Activated CD8-positive, alpha-beta memory T cell treated with anti-CD3 and anti-CD28 coated beads, Interleukin-2, amount 50 U/mL, for 1 hour (primary cell): ENCODE measurements around the gene PDGFRA.
"Not testable (repeated sequence)": the region's sequence is repeated elsewhere in the genome, so short reads cannot be mapped to it uniquely, and the experiment has no call there.

Experiments
- DNase-seq: peaks from one replicate; pipeline ENCODE4 v3.0.0-alpha.2; 2020; ENCODE audit errors: extremely low read depth

PDGFRA gene

GRCh38 chr4:54320826-54321685 is 92.0 kb downstream of the PDGFRA start:
- no peak for DNase-seq

DNA sequence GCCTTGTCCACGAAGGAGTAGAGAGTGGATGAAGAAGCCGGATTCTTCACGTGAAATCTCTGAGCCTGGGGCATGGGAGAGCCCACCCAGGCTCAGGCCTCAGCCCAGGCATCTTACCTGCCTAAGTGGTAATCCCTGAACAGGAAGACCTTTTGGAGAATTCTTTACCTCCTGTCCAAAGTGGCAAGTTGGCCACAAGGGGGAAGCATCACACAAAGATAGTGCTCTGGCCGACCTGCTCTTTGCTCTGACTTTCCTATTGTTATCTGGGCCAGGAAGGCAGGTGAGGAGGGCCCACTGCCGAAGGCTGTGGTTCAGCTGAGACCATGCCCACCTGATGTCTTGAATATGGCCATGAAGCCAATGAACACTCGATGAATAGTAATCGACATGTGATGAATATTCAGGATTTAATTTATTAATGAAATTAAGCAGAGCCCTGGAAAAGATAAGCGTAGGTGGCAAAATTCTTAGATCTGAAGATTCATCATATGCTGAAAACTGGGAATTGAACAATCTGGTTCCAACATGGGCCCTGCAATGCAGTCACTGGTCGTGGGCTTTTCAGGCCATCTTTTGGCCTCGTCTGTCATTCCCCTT is 93.8 kb downstream of the PDGFRA start:
- DNase-seq: no peak

GRCh38 chr4:54330896-54331295 is 101.8 kb downstream of the PDGFRA start:
- no peak for DNase-seq

GRCh38 chr4:54332542-54332941 is 103.4 kb downstream of the PDGFRA start:
- no peak for DNase-seq

- no peak for DNase-seq
These were observed 104.6 kb downstream of the PDGFRA start for GRCh38 chr4:54333657-54334056.

DNA sequence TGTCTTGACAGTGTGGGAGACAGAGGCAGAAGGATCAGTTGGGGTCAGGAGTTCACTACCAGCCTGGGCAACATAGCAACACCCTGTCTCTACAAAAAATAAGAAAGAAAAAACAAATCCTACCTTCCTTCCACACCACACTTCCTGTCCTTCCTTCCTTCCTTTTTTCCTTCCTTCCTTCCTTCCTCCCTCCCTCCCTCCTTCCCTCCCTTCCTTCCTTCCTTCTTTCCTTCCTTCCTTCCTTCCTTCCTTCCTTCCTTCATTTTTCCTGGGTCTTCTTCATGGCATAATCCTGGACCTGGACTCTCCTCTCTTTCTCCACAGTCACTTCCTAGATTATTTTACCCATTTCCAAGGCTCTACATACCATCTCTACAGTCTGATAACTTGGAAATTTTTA is 105.7 kb downstream of the PDGFRA start:
- DNase-seq: not testable (repeated sequence)

DNA sequence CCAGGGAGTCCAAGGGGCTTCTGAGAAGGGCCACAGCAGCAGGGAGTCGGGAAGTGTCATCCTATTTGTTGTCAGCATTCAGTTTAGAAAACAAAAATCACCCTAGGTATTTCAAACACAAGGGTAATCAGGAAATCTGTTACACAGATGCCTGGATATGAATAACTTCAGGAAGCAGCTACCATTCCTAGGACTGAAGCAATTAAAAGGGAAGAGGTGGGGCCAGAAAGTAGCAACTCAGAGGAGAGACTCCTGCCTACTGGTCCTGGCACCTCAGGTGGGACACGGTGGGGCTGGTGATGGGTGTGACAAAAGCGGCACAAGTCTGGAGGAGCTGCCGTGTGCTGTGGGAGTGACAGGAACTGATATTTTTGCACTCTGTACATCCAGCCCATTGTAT is 107.9 kb downstream of the PDGFRA start:
- DNase-seq: no peak

GRCh38 chr4:54342067-54342466 is 113.0 kb downstream of the PDGFRA start:
- not testable (repeated sequence) for DNase-seq
